Liver (tissue), 9 donors: ENCODE data around the gene PLEKHA6. TPM values are rescaled to one million over a fixed set of nuclear protein-coding genes. Genes with fewer than 3 reads are reported as not detected.

Experiments used
- DNase-seq: peaks from one replicate; pipeline ENCODE4 v3.0.0-alpha.2; 2017; ENCODE audit warnings: low spot score
- H3K27ac ChIP-seq, 2 donors: one replicate each; pipeline ENCODE4 v1.7.0; 2013; ENCODE audit warnings: inconsistent platforms in 2 of 2, low read length in 2 of 2, control low read depth in 1 of 2, low read depth in 1 of 2, mild to moderate bottlenecking in 1 of 2
- H3K27me3 ChIP-seq, 4 donors: one replicate each; pipeline versions ENCODE4 v1.6.1 to v1.7.0; 2013; ENCODE audit warnings: low read length in 3 of 4, inconsistent platforms in 1 of 4, mild to moderate bottlenecking in 1 of 4, moderate library complexity in 1 of 4; ENCODE audit not compliant: control insufficient read depth in 4 of 4, insufficient read depth in 4 of 4
- H3K36me3 ChIP-seq, 4 donors: one replicate each; pipeline versions ENCODE4 v1.6.1 to v1.7.0; 2013; ENCODE audit warnings: low read length in 3 of 4, mild to moderate bottlenecking in 3 of 4, low read depth in 1 of 4, moderate library complexity in 1 of 4; ENCODE audit not compliant: control insufficient read depth in 4 of 4, insufficient read depth in 3 of 4
- H3K4me1 ChIP-seq, 4 donors: one replicate each; pipeline versions ENCODE4 v1.6.1 to v1.7.0; 2013; ENCODE audit warnings: low read length in 3 of 4, mild to moderate bottlenecking in 3 of 4, moderate library complexity in 1 of 4; ENCODE audit not compliant: control insufficient read depth in 4 of 4, insufficient read depth in 4 of 4
- H3K4me3 ChIP-seq, 3 donors: one replicate each; pipeline versions ENCODE4 v1.6.1 to v1.7.0; 2013; ENCODE audit warnings: low read length in 3 of 3, control low read depth in 1 of 3, low read depth in 1 of 3, mild to moderate bottlenecking in 1 of 3
- H3K9ac ChIP-seq, 2 donors: one replicate each; pipeline ENCODE4 v1.7.0; 2013; ENCODE audit warnings: low read length in 2 of 2, mild to moderate bottlenecking in 2 of 2, moderate library complexity in 2 of 2, control low read depth in 1 of 2, low read depth in 1 of 2
- H3K9me3 ChIP-seq, 4 donors: one replicate each; pipeline versions ENCODE4 v1.6.1 to v1.7.0; 2013; ENCODE audit warnings: low read length in 3 of 4; ENCODE audit not compliant: control insufficient read depth in 4 of 4
- CTCF ChIP-seq: fragments of 150-350 bp; IDR thresholded peaks from 2 replicates; pipeline ENCODE4 v1.5.1; 2017; ENCODE audit warnings: improper control_type of control experiment, low read depth, low read length; ENCODE audit not compliant: missing input control
- EGR1 ChIP-seq, 2 donors: IDR thresholded peaks; 2 replicates each; pipeline ENCODE4 v1.6.1; 2016 to 2018; ENCODE audit warnings: antibody characterized with exemption in 2 of 2, low read depth in 2 of 2
- FOXA2 ChIP-seq: IDR thresholded peaks from 2 replicates; pipeline ENCODE4 v1.6.1; 2016; ENCODE audit warnings: antibody characterized with exemption
- GABPA ChIP-seq, 2 donors: IDR thresholded peaks in 1 of 2; conservative IDR thresholded peaks in 1 of 2; 2 replicates each; pipeline ENCODE4 v1.6.1; 2016; ENCODE audit warnings: antibody characterized with exemption in 2 of 2, mild to moderate bottlenecking in 1 of 2, moderate library complexity in 1 of 2
- HNF4A ChIP-seq, 2 donors: conservative IDR thresholded peaks; 2 replicates each; pipeline ENCODE4 v1.6.1; 2016; ENCODE audit warnings: antibody characterized with exemption in 2 of 2, mild to moderate bottlenecking in 2 of 2
- JUND ChIP-seq, 2 donors: IDR thresholded peaks; 2 replicates each; pipeline ENCODE4 v1.6.1; 2016; ENCODE audit warnings: antibody characterized with exemption in 2 of 2
- MAX ChIP-seq: IDR thresholded peaks from 2 replicates; pipeline ENCODE4 v1.6.1; 2016; ENCODE audit warnings: antibody characterized with exemption
- NR2F2 ChIP-seq: IDR thresholded peaks from 2 replicates; pipeline ENCODE4 v1.6.1; 2016; ENCODE audit warnings: antibody characterized with exemption
- RAD21 ChIP-seq, 2 donors: IDR thresholded peaks; 2 replicates each; pipeline ENCODE4 v1.6.1; 2016; ENCODE audit warnings: antibody characterized with exemption in 2 of 2, mild to moderate bottlenecking in 2 of 2
- REST ChIP-seq: IDR thresholded peaks from 2 replicates; pipeline ENCODE4 v1.6.1; 2016; ENCODE audit warnings: antibody characterized with exemption, mild to moderate bottlenecking
- RXRA ChIP-seq, 2 donors: IDR thresholded peaks; 2 replicates each; pipeline ENCODE4 v1.6.1; 2017 to 2018; ENCODE audit warnings: antibody characterized with exemption in 2 of 2, mild to moderate bottlenecking in 1 of 2
- SP1 ChIP-seq: IDR thresholded peaks from 2 replicates; pipeline ENCODE4 v1.6.1; 2018; ENCODE audit warnings: antibody characterized with exemption, mild to moderate bottlenecking
- TAF1 ChIP-seq: conservative IDR thresholded peaks from 2 replicates; pipeline ENCODE4 v1.6.1; 2016; ENCODE audit warnings: antibody characterized with exemption, mild to moderate bottlenecking
- YY1 ChIP-seq: IDR thresholded peaks from 2 replicates; pipeline ENCODE4 v1.6.1; 2016; ENCODE audit warnings: antibody characterized with exemption, mild to moderate bottlenecking
- ZBTB33 ChIP-seq: IDR thresholded peaks from 2 replicates; pipeline ENCODE4 v1.6.1; 2016; ENCODE audit warnings: antibody characterized with exemption
- WGBS: extraction: QIAGEN DNeasy Blood & Tissue Kit; methylation state at CpG from one replicate; pipeline ENCODE4 v1.1.7; 2013; 5-methylcytosine and 5-hydroxymethylcytosine counted together
- polyA plus RNA-seq, 2 donors: library from polyadenylated mRNA; stranded (reverse) in 1 of 2; unstranded in 1 of 2; fragments of 200-250 nt in 1 of 2; fragments of >200 nt in 1 of 2; fragmentation: Nextera tagmentation in 1 of 2; extraction: Ambion mirVana in 1 of 2; gene quantifications; one replicate each; pipeline versions ENCODE4 v1.2.1 to v1.2.3, GENCODE V29; 2013 to 2015
- total RNA-seq, 2 donors: library from RNA; depleted of rRNA; stranded (reverse); fragments of >200 nt; gene quantifications; one replicate each; pipeline ENCODE4 v1.2.3, GENCODE V29; 2014
- donor health status: healthy.
- donor health status: healthy.
- donor health status: healthy.
- donor health status: healthy.
- donor health status: healthy.

The PLEKHA6 gene
- total and polyA plus RNA-seq, 4 donors: 5.3 to 12.8 (median 7.6) TPM

GRCh38 chr1:204406621-204407020, 46.9 kb upstream of the PLEKHA6 start (continued):
- TF ChIP-seq REST: no peak
- no peak for TF ChIP-seq HNF4A (conservative IDR thresholded peaks at IDR 0.05)
- no peak for TF ChIP-seq YY1
- no peak for TF ChIP-seq JUND (IDR thresholded peaks at IDR 0.05)

- 50% methylated on average over 2 of the region's 2 CpGs for WGBS
- peak overlapping the region in 1 of 2 donors; percentile 4 for H3K9ac ChIP-seq
- peaks cover 5 to 30% (median 28%) of the 10 kb centered on the region in 4 donors for H3K36me3 ChIP-seq
- no peaks in the 10 kb centered on the region for H3K27me3 ChIP-seq
- H3K27ac ChIP-seq: no peak overlapping the region
- H3K9me3 ChIP-seq: no peaks in the 10 kb centered on the region
- H3K4me3 ChIP-seq: peak overlapping the region in 1 of 3 donors; percentile 47
- DNase-seq: no peak
- TF ChIP-seq GABPA (IDR thresholded peaks at IDR 0.05 in 1 of 2, conservative IDR thresholded peaks at IDR 0.05 in 1 of 2) (no peak), SP1 (no peak), FOXA2 (no peak), RXRA (IDR thresholded peaks at IDR 0.05) (no peak)
- H3K4me1 ChIP-seq: peaks cover 5 to 42% (median 19%) of the 10 kb centered on the region in 4 donors
Observed at GRCh38 chr1:204405988-204406387, 46.3 kb upstream of the PLEKHA6 start.

GRCh38 chr1:204404629-204405028, 44.9 kb upstream of the PLEKHA6 start:
- Histone ChIP-seq H3K9ac (no peak overlapping the region), H3K36me3 (peaks cover 5 to 43% (median 33%) of the 10 kb centered on the region in 4 donors), H3K9me3 (no peaks in the 10 kb centered on the region), H3K27ac (no peak overlapping the region), H3K4me1 (peaks cover 5 to 35% (median 19%) of the 10 kb centered on the region in 4 donors), H3K27me3 (no peaks in the 10 kb centered on the region), H3K4me3 (no peak overlapping the region)
- WGBS: 63% methylated on average over 2 of the region's 2 CpGs
- TF ChIP-seq RAD21 (IDR thresholded peaks at IDR 0.05) (no peak), REST (no peak), EGR1 (IDR thresholded peaks at IDR 0.05; ENCODE audit: low read depth in 2 of 2) (no peak), MAX (no peak), YY1 (no peak), TAF1 (no peak), CTCF (no peak), GABPA (IDR thresholded peaks at IDR 0.05 in 1 of 2, conservative IDR thresholded peaks at IDR 0.05 in 1 of 2) (no peak), NR2F2 (no peak), ZBTB33 (no peak), RXRA (IDR thresholded peaks at IDR 0.05) (no peak)
- no peak for DNase-seq
